GM12865 (cell line): ENCODE results near the gene BMP6.

Experiments
- DNase-seq: peaks from one replicate; pipeline ENCODE4 v3.0.0; 2010; ENCODE audit warnings: low read depth
- H3K4me3 ChIP-seq: 2 replicates; pipeline ENCODE4 v1.5.1; 2011; ENCODE audit warnings: mild to moderate bottlenecking, low read depth, low read length, control low read depth
- CTCF ChIP-seq: IDR thresholded peaks from 2 replicates; pipeline ENCODE4 v1.5.1; 2011; ENCODE audit warnings: low read length, control low read depth, low read depth, inconsistent platforms; ENCODE audit not compliant: insufficient read depth; ENCODE audit errors: missing control alignments

Gene BMP6

GRCh38 chr6:7742223-7742785, 16.4 kb downstream of the BMP6 start:
- no peak for TF ChIP-seq CTCF

GRCh38 chr6:7745942-7746341, 20.0 kb downstream of the BMP6 start:
- TF ChIP-seq CTCF: no peak
- H3K4me3 ChIP-seq: no peak overlapping the region
- no peak for DNase-seq

More at GRCh38 chr6:7742223-7742785, 16.4 kb downstream of the BMP6 start:
- no peak overlapping the region for H3K4me3 ChIP-seq
- DNase-seq: no peak

DNA sequence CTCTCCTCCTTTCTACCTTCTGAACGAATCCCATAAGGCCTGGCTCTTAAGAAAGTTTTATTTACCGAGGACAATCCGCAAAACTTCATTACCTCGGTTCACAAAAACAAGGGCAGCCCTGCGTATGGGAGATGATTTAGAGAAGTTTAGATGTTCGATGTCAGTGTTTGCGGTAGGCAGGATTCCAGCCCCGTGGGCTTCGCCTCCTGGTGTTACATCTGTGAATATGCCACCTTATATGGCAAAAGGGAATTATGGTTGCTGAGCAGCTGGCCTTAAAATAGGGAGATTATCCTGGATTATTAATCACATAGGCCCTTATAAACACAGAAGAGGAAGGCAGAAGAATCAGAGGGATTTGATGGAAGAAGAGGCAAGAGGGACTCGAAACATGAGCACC, 21.1 kb downstream of the BMP6 start:
- TF ChIP-seq CTCF: no peak
- no peak for DNase-seq
- H3K4me3 ChIP-seq: no peak overlapping the region

GRCh38 chr6:7747433-7747832, 21.5 kb downstream of the BMP6 start:
- TF ChIP-seq CTCF: no peak
- no peak overlapping the region for H3K4me3 ChIP-seq
- DNase-seq: no peak

GRCh38 chr6:7747901-7748504, 22.1 kb downstream of the BMP6 start:
- no peak for DNase-seq
- no peak for TF ChIP-seq CTCF
- no peak overlapping the region for H3K4me3 ChIP-seq

DNA sequence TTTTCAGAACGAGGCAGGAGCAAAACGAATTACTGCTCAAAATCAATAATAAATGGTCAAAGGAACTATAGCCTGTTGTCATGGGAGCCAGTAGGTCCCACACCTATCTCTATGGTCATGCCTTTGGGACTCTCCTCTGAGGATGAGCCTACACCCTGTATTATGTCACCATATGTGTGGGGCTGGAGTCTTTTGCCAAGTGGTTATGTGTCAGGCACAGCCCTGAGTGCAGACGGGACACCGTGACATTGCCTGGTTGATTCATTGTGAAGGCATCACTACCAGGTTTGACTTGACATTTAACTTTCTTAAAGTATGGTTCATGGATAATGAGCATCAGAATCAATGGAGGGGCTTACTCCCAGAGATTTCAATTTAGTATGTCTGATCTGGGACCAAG, 23.6 kb downstream of the BMP6 start:
- TF ChIP-seq CTCF: no peak
- no peak overlapping the region for H3K4me3 ChIP-seq
- no peak for DNase-seq

DNA sequence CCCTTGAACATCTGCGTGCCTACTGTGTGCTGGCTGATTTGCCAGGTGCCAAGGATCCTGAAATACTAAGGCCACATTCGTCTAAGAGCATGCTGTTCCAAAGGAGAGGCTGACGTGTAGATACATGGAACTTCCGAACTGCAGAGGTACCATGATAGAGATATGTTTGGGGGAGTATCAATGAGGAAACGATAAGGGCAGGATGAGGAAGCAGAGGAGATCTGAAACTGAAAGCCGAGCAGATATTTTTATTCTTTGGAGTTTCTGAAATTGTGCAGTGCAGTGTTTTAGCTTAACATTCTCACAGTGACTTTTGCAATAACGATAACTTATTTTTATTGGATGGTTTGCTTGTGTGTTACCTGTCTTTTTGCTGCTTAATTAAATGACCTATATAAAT, 24.3 kb downstream of the BMP6 start:
- H3K4me3 ChIP-seq: no peak overlapping the region
- no peak for DNase-seq
- TF ChIP-seq CTCF: no peak
